Sigmoid colon (tissue), 7 donors: ENCODE data around the gene POU3F3. TPM values are rescaled to one million over a fixed set of nuclear protein-coding genes. Genes with fewer than 3 reads are reported as not detected.
A peak's percentile ranks its signal among the peaks of the same experiment; 100 is the strongest.

Experiments
- DNase-seq: peaks from one replicate; pipeline ENCODE4 v3.0.0-alpha.2; 2019
- H3K27ac ChIP-seq, 4 donors: fragments of 200-600 bp; sonication (generic); one replicate each; pipeline ENCODE4 v1.5.1; 2016 to 2019; ENCODE audit warnings: mild to moderate bottlenecking in 1 of 4
- H3K27me3 ChIP-seq, 3 donors: fragments of 200-600 bp; sonication (generic); one replicate each; pipeline ENCODE4 v1.5.1; 2019; ENCODE audit warnings: mild to moderate bottlenecking in 1 of 3
- H3K36me3 ChIP-seq, 4 donors: fragments of 200-600 bp; sonication (generic); one replicate each; pipeline ENCODE4 v1.5.1; 2016 to 2019
- H3K4me1 ChIP-seq, 4 donors: fragments of 200-600 bp; sonication (generic); one replicate each; pipeline ENCODE4 v1.5.1; 2017 to 2019
- H3K4me3 ChIP-seq, 4 donors: fragments of 200-600 bp; sonication (generic); one replicate each; pipeline ENCODE4 v1.5.1; 2017 to 2019; ENCODE audit warnings: mild to moderate bottlenecking in 2 of 4, moderate library complexity in 1 of 4
- H3K9me3 ChIP-seq, 4 donors: fragments of 200-600 bp in 3 of 4; sonication (generic) in 3 of 4; one replicate each; pipeline versions ENCODE4 v1.5.1 to v1.6.1; 2013 to 2019
- CTCF ChIP-seq, 4 experiments: fragments of 450-650 bp in 3 of 4; fragments of 200-600 bp in 1 of 4; IDR thresholded peaks; one replicate each; pipeline ENCODE4 v1.5.1; 2016 to 2019; ENCODE audit warnings: antibody characterized with exemption in 4 of 4, mild to moderate bottlenecking in 3 of 4, moderate library complexity in 2 of 4
- EP300 ChIP-seq, 4 donors: sonication (generic); formaldehyde crosslinking; IDR thresholded peaks; one replicate each; pipeline ENCODE4 v1.6.1; 2017; ENCODE audit warnings: antibody characterized with exemption in 4 of 4
- POLR2A ChIP-seq, 2 donors: fragments of 450-650 bp; IDR thresholded peaks; one replicate each; pipeline ENCODE4 v1.6.1; 2016; ENCODE audit warnings: antibody characterized with exemption in 2 of 2, mild to moderate bottlenecking in 2 of 2, moderate library complexity in 2 of 2
- POLR2AphosphoS5 ChIP-seq, 4 donors: sonication (generic); formaldehyde crosslinking; IDR thresholded peaks; one replicate each; pipeline ENCODE4 v1.6.1; 2017; ENCODE audit warnings: antibody characterized with exemption in 4 of 4
- WGBS, 2 donors: extraction: QIAGEN DNeasy Blood & Tissue Kit; methylation state at CpG; one replicate each; pipeline ENCODE4 v1.1.7; 2013; 5-methylcytosine and 5-hydroxymethylcytosine counted together
- intact Hi-C: fragments of 100-400 bp; cut with DNase I; formaldehyde crosslinking; loops from one replicate; pipeline ENCODE4 v1.15.1; 2023
- polyA plus RNA-seq, 3 donors: library from polyadenylated mRNA; stranded (reverse); fragments of 200-250 nt; gene quantifications; one replicate each; pipeline ENCODE4 v1.2.3, GENCODE V29; 2013
- total RNA-seq, 4 donors: library from RNA; depleted of rRNA; stranded (reverse); fragments of >200 nt; gene quantifications; one replicate each; pipeline ENCODE4 v1.1.0, GENCODE V29; 2016
- donor health status: healthy with polysubstance abuse.
- donor health status: Bipolar disorder and iron deficiency.
- donor health status: healthy.

The POU3F3 gene
- total and polyA plus RNA-seq, 7 donors, result 0.36 to 1.4 (median 0.66) TPM; not detected in 2

- no peak for DNase-seq
- Histone ChIP-seq H3K9me3 (no peaks in the 10 kb centered on the region), H3K36me3 (no peaks in the 10 kb centered on the region), H3K27ac (no peak overlapping the region), H3K4me3 (no peak overlapping the region), H3K4me1 (peaks cover 0 to 39% (median 34%) of the 10 kb centered on the region in 4 donors), H3K27me3 (peaks cover 49 to 100% (median 95%) of the 10 kb centered on the region in 3 donors)
- intact Hi-C loops, result no loop called here
- 24 to 30% methylated on average over 9 of the region's 9 CpGs for WGBS, 2 donors
- TF ChIP-seq POLR2A (IDR thresholded peaks at IDR 0.05), result no peak
- no peak for TF ChIP-seq POLR2AphosphoS5 (IDR thresholded peaks at IDR 0.05)
- TF ChIP-seq EP300 (IDR thresholded peaks at IDR 0.05), result no peak
- no peak for TF ChIP-seq CTCF (IDR thresholded peaks at IDR 0.05)
Measured at GRCh38 chr2:104846786-104847585, 6.9 kb upstream of the POU3F3 start.

- H3K36me3 ChIP-seq, result no peaks in the 10 kb centered on the region
- 13 to 14% methylated on average over 5 of the region's 5 CpGs for WGBS, 2 donors
- TF ChIP-seq POLR2A (IDR thresholded peaks at IDR 0.05) (no peak), EP300 (IDR thresholded peaks at IDR 0.05) (no peak), POLR2AphosphoS5 (IDR thresholded peaks at IDR 0.05) (no peak)
- intact Hi-C loops, result no loop called here
- no peaks in the 10 kb centered on the region for H3K9me3 ChIP-seq
- no peak for DNase-seq
- peaks cover 54 to 100% (median 95%) of the 10 kb centered on the region in 3 donors for H3K27me3 ChIP-seq
- peaks cover 0 to 43% (median 37%) of the 10 kb centered on the region in 4 donors for H3K4me1 ChIP-seq
- H3K27ac ChIP-seq, result no peak overlapping the region
- H3K4me3 ChIP-seq, result no peak overlapping the region
Measured at GRCh38 chr2:104847586-104848160, 6.2 kb upstream of the POU3F3 start.

- H3K27me3 ChIP-seq, result peaks cover 51 to 100% (median 95%) of the 10 kb centered on the region in 3 donors
- 19 to 24% methylated on average over 4 of the region's 4 CpGs for WGBS, 2 donors
- no peak for TF ChIP-seq POLR2AphosphoS5 (IDR thresholded peaks at IDR 0.05)
- no peak for TF ChIP-seq CTCF (IDR thresholded peaks at IDR 0.05)
- TF ChIP-seq EP300 (IDR thresholded peaks at IDR 0.05), result no peak
- TF ChIP-seq POLR2A (IDR thresholded peaks at IDR 0.05), result no peak
- no peak overlapping the region for H3K4me3 ChIP-seq
- no peaks in the 10 kb centered on the region for H3K36me3 ChIP-seq
- H3K27ac ChIP-seq, result no peak overlapping the region
- intact Hi-C loops, result no loop called here
- H3K9me3 ChIP-seq, result no peaks in the 10 kb centered on the region
- DNase-seq, result no peak
- H3K4me1 ChIP-seq, result peaks cover 0 to 44% (median 37%) of the 10 kb centered on the region in 4 donors
Measured at GRCh38 chr2:104848526-104848925, 5.4 kb upstream of the POU3F3 start.

GRCh38 chr2:104849101-104849500, 4.8 kb upstream of the POU3F3 start:
- Histone ChIP-seq H3K4me1 (peaks cover 0 to 44% (median 38%) of the 10 kb centered on the region in 4 donors), H3K36me3 (no peaks in the 10 kb centered on the region), H3K27me3 (peaks cover 51 to 100% (median 95%) of the 10 kb centered on the region in 3 donors), H3K27ac (no peak overlapping the region), H3K9me3 (no peaks in the 10 kb centered on the region), H3K4me3 (no peak overlapping the region)
- intact Hi-C loops, result no loop called here
- TF ChIP-seq EP300 (IDR thresholded peaks at IDR 0.05) (no peak), POLR2AphosphoS5 (IDR thresholded peaks at IDR 0.05) (no peak), POLR2A (IDR thresholded peaks at IDR 0.05) (no peak), CTCF (IDR thresholded peaks at IDR 0.05) (no peak)
- WGBS, 2 donors, result 12 to 27% methylated on average over 1 of the region's 1 CpG
- DNase-seq, result no peak

- TF ChIP-seq CTCF (IDR thresholded peaks at IDR 0.05) (peak; percentile 14 to 63 (median 50)), EP300 (IDR thresholded peaks at IDR 0.05) (no peak)
- intact Hi-C loops, result no loop called here
- 4 to 7% methylated on average over 7 of the region's 7 CpGs for WGBS, 2 donors
- Histone ChIP-seq H3K9me3 (no peaks in the 10 kb centered on the region), H3K4me1 (peaks cover 0 to 40% (median 37%) of the 10 kb centered on the region in 4 donors), H3K36me3 (no peaks in the 10 kb centered on the region), H3K27me3 (peaks cover 51 to 100% (median 95%) of the 10 kb centered on the region in 3 donors), H3K27ac (no peak overlapping the region), H3K4me3 (no peak overlapping the region)
- DNase-seq, result no peak
Measured at GRCh38 chr2:104849618-104850141, 4.2 kb upstream of the POU3F3 start.
